GM21367 (cell line): ENCODE results near the gene ALPL.

Experiments used
- ATAC-seq: cut with Tn5 transposase; IDR thresholded peaks from one replicate; pipeline ENCODE4 v1.9.1; 2021; ENCODE audit not compliant: unreplicated experiment

Gene ALPL

DNA sequence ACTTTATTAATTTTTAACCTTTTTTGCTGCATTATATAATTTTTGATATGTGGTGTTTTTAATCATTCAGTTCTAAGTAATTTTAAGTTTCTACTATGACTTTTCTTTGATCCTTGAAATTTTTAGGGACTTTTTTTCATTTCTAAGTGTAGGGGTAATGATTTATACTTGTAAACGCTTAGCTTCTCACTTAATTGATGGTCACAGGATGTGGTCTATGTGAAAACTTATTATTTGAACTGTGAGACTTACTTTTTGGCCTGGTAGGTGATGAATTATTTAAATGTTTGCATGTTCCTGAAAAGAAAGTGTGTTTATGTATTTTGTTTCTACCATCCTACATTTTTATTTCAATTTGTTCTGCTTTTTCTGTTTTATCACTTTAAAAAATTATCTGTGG is 17.2 kb downstream of the ALPL start:
- no peak for ATAC-seq

DNA sequence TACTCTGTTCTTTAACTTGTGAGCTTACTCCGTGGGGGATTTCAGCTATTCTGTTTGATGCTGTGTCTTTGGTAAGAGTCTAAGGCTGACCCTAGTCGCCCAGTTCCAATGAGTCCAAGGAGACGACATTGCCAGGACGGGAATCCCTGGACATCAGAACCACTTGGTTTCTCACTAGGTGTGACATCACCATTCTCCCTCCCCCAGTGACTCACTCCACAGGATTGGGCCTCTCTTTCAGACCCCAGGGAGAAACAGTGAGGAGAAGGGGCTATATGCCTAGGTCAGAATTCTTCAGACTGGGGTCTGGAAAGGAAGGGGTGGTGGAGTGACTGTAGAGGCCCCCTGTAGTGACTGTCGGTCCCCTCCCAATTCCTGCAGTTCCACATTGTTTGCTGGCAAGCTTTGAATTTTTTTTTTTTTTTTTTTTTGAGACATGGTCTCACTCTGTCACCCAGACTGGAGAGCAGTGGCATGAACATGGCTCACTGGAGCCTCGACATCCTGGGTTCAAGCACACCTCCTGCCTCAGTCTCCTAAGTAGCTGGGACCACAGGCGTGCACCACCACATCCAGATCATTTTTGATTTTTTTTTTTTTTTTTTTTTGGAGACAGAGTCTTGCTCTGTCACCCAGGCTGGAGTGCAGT is 21.3 kb downstream of the ALPL start:
- no peak for ATAC-seq

DNA sequence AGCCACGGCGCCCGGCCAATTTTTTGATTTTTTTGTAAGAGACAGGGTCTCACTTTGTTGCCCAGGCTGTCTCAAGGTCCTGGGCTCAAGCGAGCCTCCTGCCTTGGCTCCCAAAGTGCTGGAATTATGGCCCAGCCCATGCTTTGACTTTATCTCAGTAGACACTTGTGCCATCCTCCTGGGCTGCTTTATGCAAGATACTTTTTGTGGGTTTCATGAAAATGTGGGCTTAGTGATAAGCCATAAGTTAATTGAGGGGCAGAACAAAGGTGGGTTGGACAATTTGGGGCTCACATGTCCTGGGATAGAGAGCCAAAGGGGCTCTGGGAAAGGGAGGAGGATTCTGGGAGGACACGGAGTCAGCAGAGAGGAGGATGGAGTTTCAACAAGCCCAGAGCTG is 22.0 kb downstream of the ALPL start:
- no peak for ATAC-seq

DNA sequence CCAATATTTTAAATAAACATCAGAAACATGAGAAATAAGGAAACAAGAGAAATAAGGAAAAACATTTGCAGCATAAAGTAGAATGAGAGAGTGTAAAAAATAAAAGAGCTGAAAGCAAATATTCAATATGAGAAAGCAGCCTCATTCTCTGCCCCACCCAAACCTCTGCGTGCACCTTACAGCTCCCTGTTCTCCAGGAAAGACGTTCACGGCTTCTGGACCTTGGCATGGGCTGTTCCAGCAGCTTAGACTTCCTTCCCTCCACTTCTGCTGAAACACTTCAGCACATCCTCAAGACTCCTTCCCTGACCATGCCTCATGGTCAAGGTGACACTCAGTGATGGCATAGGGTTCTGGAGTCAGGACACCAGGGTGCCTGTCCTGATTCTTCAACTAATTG is 23.3 kb downstream of the ALPL start:
- no peak for ATAC-seq

DNA sequence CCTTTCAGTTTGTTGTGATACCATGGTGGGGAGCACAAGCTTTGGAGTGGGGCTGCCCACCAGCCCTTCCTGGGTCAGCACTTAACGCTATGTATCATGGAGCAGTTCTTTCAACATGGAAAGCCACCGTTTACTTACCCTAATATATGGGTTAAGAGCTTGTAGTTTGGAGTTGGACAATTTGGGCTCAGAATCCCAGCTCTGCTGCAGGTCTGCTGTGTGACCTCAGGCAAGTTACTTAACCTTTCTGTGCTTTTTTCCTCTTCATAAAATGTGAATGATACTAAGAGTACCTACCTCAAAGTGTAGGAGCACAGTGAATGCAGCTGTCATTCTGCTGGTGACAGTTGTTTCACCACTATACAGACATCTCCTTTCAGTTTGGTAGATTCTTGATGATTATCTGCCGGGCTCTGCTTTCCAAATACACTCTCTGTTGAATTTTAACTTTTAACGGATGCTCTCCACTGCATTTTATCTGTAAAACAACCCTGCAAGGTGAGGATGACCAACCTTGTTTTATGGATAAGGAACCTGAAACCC is 23.8 kb downstream of the ALPL start:
- no peak for ATAC-seq

DNA sequence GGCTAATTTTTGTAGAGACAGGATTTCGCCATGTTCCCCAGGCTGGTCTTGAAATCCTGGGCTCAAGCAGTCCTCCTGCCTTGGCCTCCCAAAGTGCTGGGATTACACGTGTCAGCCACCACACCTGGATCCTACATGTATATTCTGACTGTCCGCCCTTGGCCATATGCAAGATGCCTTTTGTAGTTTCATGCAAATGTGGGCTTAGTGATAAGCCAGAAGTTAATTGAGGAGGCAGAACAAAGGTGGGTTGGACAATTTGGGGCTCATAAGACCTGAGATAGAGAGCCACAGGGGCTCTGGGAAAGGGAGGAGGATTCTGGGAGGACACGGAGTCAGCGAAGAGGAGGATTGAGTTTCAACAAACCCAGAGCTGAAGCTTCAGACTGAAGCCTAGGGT is 24.9 kb downstream of the ALPL start:
- ATAC-seq = no peak

DNA sequence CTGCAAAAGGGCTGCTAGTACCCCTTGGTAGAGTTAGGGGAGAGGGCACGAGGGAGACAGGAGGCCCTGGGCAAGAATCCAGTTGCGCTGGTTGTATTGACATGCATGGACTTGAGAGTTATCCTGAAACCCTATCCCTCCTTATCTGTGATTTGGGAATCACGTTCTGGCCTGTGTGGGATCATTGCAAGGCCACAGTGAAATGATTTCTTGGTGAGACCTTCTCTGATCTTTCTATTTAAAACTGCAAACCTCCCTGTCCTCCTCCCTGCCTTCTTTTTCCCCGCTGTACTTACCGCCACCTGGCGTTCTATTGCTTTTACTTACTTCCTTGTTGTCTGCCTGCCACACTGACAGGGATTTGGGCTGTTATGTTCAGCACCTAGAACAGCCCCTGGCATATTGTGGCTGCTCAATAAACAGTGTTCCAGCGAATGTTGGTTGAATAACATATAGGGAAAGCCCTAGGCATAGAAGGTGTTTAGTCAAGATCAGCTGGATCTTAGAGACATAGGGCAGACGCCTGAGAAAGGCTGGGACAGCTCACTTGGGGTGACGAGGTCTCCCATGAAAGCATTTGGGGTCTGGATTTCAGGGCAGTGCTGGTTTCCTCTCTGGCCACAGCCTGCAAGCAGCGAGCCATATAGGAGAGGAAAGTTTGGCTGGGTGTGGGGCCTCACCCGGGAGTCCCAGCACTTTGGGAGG is 25.6 kb downstream of the ALPL start:
- no peak for ATAC-seq

DNA sequence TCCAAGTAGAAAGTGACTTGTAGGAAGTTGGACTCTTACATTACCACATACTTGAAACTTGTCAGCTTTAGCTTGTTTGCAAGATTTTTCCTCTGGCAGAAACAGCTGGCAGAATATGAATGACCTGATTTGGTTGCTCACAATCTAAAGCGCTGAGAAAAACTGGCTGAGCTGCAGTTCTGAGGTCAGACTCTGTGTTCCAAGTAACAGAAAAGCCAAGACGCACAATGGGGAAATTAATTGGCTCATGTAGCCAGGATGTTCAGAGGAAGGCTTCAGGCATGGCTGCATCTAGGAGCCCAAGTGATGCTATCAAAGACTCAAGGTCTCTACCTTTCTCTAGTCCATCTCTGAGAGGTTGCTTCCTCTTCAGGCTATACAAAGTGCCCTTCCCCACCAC is 27.0 kb downstream of the ALPL start:
- no peak for ATAC-seq

DNA sequence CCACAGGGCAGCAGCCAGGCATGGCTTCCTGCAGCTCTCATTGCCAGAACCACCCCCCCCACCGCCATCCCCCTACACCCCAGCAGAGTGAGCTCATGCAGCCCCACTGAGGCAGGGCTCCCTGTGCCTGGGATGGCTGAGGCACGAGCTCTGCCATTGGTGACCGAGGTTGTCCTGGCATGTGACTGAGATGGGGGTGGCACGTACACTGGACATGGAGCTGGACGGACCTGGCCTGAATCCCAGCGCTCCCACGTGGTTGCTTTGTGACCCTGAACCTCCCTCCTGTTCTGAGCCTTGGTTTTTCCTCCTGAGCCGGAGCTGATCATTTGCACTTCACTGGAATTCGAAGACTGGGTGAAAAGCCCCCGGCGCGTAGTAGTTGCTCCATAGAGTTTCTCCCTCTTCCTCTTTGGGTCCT is 28.3 kb downstream of the ALPL start:
- ATAC-seq = no peak

DNA sequence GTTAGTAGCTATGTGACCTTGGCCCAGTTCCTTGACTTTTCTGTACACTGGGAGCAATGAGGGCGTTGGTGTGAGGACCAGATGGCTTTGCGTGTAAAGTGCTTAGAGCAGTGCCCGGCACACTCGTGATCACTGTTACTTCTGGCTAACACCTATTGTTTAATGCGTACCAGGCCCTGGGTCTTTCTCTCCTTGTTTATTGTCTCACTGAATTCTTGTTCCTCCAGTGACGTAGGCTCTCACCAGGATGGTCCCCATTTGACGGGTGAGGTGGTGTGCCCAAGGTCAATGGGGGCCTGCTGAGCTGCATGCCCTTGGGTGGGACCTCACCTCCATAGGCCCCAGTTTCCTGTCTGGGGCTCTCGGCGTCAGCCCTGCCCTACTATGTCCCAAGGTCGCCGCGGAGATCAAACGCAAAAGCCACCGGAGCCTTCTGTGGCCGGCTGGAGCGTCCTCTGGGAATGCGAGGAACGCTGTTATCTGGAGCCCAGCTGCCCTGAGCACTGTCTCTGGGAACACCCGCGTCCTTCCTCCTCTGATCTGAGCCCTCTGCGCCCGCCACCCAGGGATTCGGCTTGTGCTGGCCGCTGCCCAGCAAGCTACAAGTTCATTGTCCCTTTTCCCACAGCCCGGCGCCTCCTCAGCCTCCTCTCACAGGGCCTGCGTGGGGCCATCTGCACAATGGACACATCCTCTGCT is 28.9 kb downstream of the ALPL start:
- no peak for ATAC-seq

DNA sequence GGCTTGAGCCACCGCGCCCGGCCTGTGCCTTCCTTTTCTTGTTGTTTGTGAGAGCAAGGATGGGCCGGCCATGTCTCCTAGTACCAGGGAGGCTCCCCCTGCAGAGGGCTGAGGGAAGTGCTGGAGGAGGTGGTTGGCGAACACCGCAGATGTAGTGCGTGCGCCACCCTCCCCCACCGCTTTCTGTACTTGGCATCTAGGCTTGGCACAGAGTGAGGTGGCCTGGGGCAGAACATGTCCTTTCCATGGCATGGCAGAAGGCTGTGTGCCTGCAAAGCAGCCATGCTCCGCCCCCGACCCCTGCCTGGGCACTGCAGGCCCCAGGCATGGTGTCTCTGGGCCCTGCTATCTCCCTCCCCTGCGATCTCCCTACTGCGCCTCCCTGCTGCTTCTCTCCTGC is 30.7 kb downstream of the ALPL start:
- no peak for ATAC-seq

DNA sequence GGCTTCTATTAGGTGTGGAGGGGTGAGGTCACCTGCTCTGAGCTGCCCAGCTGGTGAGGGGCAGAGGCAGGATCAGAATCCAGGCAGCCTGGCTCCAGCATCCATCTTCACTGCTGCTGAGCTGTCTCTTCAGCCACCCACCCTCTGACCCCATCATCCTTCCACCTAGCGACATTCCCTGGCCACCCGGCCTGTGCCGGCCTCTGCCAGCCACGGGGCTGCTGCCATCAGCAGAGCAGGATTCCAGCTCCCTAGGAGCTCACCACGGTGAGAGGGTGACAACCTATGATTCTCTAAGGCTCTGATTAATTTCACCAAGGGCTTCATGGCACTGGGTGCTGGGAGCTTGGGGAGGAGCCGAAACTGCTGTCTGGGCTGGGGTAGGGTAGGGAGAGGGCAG is 32.1 kb downstream of the ALPL start:
- no peak for ATAC-seq

DNA sequence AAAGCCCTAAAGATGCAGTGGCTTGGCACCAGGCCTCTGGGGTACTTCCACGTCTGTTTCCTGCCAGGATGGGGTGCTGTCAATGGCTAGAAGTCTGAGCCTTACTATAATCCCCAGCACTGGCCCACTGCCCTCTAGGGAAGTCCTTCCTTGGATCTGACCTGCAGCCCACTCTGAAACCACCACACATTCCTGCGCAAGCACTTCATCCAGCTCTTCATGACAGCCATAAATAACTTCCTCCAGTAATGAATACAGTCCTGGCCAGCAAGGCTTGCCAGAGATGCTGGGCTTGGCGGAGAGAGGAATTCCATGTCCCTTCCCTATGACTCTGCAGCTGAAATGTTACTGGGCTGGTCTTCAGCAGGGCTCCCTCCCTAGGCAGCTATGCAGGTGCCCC is 32.6 kb downstream of the ALPL start:
- no peak for ATAC-seq

DNA sequence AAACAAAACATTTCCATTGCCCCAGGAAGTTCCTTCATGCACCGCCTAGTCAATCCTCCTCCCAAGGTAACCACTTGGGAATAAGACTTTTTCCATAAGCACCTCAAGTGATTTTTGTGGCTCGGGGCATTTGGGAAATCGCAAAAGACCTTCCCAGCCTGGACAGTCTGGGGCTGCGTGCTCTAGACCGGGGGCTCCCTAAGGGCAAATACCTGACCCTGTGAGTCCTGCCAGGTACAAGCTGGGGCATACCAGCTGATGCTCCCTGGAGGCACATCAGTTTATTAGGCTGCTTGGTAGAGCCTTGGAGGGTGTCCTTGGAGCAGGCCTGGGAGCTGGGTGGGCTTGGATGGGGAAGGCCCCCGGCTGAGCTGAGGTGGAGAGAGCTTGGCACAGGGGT is 34.4 kb downstream of the ALPL start:
- no peak for ATAC-seq

DNA sequence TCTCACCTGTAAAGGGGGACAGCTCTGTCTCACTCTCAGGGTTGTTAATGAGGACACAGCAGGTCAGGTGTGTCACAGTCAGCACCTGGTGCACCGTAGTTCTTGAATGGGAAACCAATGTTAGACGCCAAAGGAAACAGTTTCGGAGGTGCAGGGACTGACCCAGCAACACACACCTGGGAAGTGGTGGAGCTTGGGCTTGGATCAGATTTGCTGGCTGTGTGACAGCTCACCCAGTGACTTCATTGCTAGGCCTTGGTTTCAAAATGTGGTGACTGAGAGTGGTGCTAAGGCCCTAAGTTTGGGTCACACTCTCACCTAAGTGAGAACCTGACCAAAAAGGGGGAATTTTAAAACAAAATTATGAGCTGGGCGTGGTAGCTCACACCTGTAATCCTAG is 34.9 kb downstream of the ALPL start:
- ATAC-seq = no peak

DNA sequence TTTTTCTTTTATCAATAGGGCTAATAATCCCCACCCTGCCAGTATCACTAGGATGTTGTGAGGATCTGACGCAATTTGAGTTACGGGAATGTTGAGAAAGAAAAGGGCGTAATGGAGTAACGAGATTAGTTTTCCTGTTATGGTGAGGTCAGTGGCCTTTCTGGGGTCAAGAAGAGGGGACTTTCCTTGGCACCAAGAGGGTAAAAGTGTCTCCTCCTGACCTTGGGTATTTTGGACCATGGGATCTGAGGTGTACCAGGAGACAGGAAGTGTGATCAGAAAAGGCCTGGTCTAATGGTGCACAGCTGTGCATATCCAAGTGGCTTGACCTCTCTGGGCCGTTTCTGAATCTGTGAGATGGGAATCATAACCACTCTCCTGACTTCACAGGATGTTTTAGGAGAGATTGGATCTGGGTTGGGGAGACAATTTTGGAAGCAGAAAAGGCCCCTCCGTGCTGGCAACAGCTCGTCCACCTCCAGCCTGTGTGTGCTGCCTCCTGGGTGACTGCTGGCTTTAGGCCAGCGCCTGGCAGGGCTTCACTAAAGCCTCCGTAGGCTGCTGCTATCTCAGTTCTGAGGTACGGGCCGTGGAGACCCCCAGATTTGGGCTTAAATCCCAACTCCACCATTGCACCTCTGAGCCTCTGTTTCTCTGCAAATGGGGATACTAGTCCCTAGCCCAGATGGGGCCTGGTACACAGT is 37.1 kb downstream of the ALPL start:
- no peak for ATAC-seq

DNA sequence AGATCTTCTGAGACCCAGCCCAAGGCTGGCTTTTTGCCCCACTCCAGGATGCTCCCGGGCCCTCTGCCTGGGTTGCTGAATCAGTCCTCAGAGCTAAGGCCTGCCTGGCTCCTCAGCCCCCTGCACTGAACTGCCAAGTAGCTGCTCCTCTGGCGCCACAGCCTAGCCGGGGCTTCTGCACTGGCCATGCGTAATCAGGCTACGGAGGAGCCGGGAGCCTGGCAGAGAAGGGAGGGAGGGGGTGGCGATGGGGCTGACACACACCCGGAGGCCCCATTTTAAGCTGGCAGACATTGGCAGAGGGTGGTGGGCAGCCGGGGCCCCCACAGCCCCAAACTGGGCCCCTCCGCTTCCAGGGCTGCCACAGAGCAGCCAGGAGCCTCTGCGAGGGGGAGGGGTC is 38.7 kb downstream of the ALPL start:
- no peak for ATAC-seq

DNA sequence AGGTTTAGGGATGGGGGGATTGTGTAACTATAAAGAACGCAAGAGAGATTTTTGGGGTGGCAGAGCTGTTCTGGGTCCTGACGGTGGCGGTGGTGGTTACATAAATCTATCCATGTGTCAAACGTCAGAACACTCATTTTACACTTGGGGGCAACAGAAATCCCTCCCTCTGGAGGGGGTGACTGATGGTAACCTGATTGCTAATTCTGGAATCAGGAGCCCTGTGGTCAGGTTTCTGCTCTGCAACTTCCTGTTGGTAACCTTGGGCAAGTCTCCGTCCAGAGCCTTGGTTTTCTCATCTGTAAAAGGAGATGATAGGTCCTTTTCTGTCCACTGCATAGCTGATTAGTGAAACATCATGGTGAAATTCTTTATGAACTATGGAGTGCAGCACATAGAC is 40.9 kb downstream of the ALPL start:
- no peak for ATAC-seq

DNA sequence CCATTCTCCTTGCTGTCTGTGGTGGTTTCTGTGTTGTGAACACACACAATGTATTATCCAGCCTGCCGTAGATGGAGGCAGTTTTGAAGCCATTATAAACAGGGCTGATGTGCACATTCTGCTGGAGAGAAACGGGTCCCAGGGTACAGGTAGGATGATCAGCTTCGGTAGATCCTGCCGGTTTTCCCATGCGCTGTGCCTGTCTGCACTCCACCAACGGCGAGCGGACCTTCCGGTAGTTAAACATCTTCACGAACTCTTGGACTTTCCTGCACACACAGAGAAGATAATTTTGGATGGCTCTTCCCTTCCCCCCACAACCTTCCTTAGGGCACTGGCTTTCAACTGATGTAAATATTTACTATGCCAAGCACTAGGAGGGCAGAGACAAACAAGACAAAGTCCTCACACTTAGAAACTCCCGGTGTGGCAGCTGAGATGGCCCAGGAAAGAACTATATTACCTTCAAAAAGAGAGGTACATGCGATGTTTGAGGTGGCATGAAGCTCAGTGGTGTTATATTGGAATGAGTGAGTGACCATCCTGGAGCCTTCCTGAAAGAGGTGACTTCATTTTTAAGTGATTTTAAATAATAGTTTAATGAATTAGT is 41.7 kb downstream of the ALPL start:
- no peak for ATAC-seq

DNA sequence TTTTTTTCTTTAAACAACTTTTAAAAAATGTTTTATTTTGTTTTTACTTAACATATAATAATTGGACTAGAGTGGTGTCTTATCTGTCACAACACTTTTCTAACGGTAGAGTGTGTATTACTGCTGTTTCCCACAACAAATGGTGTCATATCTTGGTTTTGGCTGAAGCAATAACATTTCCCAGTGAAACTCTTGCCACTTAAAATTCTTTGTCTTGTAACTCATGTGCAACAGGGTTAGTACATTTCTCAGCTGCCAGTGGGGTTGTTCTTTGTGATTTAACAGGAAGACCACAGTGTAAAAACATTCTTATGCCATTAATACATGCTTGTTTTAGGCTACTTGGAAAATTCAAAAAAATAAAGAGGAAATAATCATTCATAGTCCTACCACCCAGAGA is 43.5 kb downstream of the ALPL start:
- ATAC-seq = no peak
